Astrocyte of the cerebellum (primary cell): ENCODE data around the gene COL19A1.
"Not testable (repeated sequence)": the region's sequence is repeated elsewhere in the genome, so short reads cannot be mapped to it uniquely, and the experiment has no call there.

Experiments
- DNase-seq: peaks from one replicate; pipeline ENCODE4 v3.0.0-alpha.2; 2011; ENCODE audit warnings: low read depth
- H3K4me3 ChIP-seq: 2 replicates; pipeline ENCODE4 v1.5.1; 2011; ENCODE audit warnings: mild to moderate bottlenecking, low read depth, low read length, moderate library complexity
- in situ Hi-C: cut with HindIII; loops from 2 replicates; pipeline ENCODE4 v1.10.0; 2017; ENCODE audit warnings: low sequenced_read_pairs
- TF ChIP-seq, protein P1 (sequence below): IDR thresholded peaks from 2 replicates; pipeline ENCODE4 v1.5.1; 2012; ENCODE audit warnings: low read length, low read depth, moderate library complexity, mild to moderate bottlenecking; ENCODE audit errors: missing control alignments

Gene COL19A1

DNA sequence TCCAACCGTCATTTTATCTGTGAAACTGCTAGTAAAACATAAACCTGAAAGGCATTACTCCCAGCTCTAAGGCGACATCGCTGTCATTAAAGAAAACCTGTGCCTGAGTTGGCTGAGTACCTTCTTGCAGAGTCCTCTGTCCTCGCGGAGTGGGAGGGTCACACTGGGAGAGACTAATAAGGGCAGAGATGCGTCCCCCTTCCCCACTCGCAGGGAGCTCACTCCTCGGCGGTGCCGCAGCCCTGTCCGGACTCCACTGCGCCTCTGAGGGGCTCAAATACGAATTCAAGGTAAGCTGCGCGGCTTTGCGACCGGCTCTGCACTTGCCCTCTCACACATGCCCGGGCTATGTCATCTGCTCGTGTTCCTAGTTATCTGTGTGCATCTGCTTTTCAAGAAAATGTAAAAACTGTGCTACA lies at the start of gene COL19A1:
Gene COL19A1, plus strand, starts transcription at position 206 of the 419 bp plus-strand sequence. CDS start 13,012 bp downstream, outside the sequence.
- peak within 1 kb of the TSS; percentile 50 for H3K4me3 ChIP-seq
- DNase-seq = no peak
- in situ Hi-C loops = no loop called here
- TF ChIP-seq, protein P1, sequence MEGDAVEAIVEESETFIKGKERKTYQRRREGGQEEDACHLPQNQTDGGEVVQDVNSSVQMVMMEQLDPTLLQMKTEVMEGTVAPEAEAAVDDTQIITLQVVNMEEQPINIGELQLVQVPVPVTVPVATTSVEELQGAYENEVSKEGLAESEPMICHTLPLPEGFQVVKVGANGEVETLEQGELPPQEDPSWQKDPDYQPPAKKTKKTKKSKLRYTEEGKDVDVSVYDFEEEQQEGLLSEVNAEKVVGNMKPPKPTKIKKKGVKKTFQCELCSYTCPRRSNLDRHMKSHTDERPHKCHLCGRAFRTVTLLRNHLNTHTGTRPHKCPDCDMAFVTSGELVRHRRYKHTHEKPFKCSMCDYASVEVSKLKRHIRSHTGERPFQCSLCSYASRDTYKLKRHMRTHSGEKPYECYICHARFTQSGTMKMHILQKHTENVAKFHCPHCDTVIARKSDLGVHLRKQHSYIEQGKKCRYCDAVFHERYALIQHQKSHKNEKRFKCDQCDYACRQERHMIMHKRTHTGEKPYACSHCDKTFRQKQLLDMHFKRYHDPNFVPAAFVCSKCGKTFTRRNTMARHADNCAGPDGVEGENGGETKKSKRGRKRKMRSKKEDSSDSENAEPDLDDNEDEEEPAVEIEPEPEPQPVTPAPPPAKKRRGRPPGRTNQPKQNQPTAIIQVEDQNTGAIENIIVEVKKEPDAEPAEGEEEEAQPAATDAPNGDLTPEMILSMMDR = no peak

DNA sequence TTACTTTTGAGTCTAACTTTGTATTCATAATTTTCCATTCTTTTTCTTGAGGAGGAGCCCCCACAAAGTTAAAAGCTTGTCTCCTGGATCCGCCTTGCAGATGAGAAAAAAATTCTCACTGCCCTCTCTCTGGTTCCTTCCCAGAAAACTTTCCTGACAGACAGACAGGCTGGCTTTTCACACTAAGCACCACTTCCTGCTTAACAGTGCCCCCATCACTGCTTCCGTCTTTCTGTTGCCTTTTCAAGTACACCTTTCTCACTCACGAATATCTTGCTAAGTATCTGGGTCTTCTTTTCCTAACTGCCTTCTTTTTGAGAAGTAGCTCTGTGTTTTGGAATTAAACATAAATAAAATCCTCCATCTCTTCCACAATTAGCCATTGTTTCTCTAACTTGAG lies 49.8 kb upstream of the COL19A1 start:
- in situ Hi-C loops = no loop called here
- DNase-seq = no peak
- TF ChIP-seq, protein P1 = no peak
- H3K4me3 ChIP-seq = no peak overlapping the region

DNA sequence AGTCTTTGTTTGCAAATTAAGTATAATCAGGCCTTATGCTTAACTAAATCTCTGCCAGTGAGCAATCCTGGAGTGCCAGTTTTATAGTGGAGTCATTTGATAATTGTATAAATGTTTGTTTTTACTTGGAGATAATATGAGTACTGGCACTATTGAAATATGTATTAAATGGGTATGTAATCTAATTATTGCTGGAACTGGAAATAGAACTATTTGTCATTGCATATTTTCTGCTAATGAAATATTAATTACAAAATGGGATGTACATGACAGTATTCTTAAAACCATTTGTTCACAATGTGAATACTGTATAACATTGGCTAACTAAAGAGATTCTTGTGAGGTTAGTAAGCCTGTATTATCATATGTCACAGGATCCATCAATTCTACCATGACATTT lies 49.0 kb upstream of the COL19A1 start:
- TF ChIP-seq, protein P1 = no peak
- DNase-seq = no peak
- in situ Hi-C loops = no loop called here
- no peak overlapping the region for H3K4me3 ChIP-seq

DNA sequence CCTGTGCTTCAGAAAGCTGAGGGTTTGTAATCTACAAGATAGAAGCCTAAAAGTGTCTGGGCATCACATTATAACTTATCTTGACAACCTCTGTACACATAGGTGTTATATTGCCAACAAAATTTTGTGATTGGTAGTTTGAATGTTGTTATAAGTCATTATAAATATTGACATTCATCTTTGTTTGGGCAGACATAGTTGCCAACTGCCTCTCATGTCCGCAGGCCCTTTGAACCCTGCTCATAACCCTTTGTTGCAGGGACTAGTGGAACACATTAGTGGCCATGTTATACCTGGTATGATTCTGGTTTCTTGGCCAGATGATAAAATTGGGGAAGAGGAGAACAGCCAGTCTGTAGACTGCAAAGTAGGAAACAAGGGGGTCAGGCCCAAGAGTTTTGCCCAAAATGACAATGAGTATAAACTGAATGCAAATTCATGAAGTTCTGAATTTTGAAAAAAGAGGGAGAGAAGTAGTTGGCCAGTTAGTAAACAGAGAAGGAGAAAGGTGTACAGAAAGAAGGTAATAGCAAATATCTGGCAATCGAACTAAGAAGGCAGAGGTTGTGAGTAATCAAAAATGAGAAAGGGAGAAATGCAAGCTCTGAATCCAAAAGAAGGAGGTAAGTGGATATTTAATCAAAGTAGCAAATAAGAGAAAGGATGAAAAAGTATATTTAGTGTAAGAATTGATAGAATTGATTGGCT lies 48.0 kb upstream of the COL19A1 start:
- no peak overlapping the region for H3K4me3 ChIP-seq
- DNase-seq = no peak
- TF ChIP-seq, protein P1 = no peak
- in situ Hi-C loops = no loop called here

DNA sequence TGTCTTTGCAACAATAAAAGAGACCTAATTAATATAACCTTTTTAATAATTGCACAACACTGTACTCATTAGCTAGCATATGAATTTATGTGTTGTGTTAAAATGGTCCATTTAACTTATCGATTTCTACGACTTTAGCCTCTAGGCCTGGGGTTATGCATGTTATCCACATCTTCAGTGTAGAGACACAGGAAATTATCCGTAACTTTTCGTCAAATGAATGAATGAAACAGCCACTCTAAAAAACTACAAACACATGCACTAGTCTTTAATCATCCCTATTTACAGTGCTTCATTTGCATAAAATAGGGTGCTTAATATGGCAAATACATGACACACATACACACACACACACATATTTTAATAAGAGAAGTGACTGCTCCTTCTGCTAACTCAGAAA lies 47.2 kb upstream of the COL19A1 start:
- in situ Hi-C loops = no loop called here
- H3K4me3 ChIP-seq = no peak overlapping the region
- TF ChIP-seq, protein P1 = no peak
- no peak for DNase-seq

DNA sequence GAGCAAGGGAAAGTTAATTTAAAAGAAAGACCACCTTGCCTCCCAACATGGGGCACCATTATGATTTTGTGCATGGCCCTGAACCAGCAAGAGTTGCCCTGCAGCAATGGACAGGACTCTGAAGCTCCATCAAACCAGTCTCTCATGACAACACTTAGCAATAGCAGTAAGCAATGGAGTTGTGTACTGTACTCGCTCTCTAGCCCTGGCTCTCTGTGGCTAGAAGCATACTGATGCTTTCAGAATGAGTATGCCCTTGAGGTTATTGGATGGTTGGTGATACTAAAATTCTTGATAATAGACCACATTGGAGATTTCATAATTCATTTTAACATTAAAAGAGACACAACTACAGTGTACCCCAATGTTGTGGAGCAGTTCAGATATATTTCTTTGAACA lies 46.3 kb upstream of the COL19A1 start:
- TF ChIP-seq, protein P1 = no peak
- DNase-seq = no peak
- in situ Hi-C loops = no loop called here

DNA sequence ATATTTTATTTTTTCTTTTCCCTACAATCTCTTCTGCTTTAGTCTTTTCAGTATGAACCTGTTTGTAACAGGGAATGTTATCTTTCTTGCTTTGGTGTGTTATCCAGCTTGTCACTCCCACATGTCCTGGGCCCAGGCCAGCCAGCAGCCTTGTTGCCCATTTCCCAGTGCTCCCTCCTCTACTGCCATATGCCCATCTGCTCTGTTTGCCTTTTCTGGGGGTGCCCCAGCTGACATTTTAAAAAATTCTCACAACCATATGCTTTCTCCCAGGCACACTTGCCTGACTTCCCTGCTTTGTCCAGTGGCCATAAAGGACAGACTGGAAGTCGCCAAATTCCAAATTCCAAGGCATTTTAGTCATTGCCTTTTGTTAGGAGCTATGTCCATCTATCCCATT lies 45.9 kb upstream of the COL19A1 start:
- no peak for DNase-seq
- TF ChIP-seq, protein P1 = no peak
- in situ Hi-C loops = no loop called here
- H3K4me3 ChIP-seq = no peak overlapping the region

More for the DNA sequence above, 46.3 kb upstream of the COL19A1 start:
- H3K4me3 ChIP-seq = no peak overlapping the region

DNA sequence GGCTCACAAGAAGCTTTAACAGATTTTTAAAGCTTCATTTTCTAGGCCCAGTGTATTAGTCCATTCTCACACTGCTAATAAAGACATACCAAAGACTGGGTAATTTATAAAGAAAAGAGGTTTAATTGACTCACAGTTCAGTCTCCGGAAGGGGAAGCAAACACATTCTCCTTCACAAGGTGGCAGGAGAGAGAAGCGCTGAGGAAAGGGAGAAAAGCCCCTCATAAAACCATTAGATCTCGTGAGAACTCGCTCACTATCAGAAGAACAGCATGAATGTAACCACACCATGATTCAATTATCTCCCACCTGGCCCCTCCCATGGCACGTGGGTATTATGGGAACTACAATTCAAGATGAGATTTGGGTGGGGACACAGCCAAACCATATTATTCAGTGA lies 42.0 kb upstream of the COL19A1 start:
- H3K4me3 ChIP-seq, DNase-seq, in situ Hi-C loops: not testable (repeated sequence)
